Hypothalamus (tissue), 51 donors: ENCODE data around the gene LRRC18.

ENCODE experiments used
- DNase-seq, 51 donors: peaks; one replicate each; lab custom pipeline; 2025; lab: John Stamatoyannopoulos, UW

Gene LRRC18

DNA sequence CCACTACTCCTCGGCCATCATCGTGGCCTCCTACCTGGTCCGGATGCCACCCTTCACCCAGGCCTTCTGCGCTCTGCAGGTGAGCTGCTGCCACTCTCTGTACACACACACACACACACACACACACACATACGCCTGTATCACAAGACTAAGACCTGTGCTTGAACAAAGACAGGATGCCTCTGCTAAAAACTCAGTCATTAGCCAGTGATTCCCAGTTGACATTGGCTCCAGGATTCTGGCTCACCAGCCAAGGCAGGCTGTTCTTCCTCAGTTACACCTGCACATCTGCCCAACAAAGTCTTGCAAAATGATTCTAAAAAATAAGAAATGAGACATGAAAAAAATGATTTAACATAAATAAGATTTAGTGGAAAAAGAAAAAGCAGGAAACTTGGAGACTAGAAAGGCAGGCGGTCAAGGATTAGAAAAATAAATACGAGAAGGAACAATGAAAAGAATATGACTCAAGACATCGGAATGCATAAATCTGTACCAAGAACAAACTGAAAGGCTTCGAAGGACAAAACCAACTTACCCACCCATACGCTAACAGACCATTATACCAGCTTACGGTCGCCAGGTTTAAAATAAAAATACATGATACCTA lies 7.4 kb upstream of the LRRC18 start:
- DNase-seq, result no peak

DNA sequence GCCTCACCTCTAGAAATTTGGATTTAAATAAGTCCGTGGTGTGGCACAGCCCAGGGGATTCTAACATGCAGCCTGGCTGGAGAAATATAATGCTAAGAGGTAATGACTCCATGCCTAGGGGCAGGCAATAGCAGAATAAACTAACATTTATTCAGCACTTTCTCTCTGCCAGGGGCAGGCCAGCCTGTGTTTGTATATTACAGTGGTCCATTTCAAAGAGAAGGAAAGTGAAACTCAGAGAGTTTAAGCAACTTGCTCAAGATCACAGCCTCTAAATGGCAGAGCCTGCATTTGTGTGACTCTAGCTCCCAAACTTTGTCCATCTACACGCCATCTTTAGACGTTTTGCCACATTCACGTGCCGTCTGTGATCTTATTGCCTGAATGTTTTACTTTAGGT lies 6.7 kb upstream of the LRRC18 start:
- DNase-seq, result no peak

DNA sequence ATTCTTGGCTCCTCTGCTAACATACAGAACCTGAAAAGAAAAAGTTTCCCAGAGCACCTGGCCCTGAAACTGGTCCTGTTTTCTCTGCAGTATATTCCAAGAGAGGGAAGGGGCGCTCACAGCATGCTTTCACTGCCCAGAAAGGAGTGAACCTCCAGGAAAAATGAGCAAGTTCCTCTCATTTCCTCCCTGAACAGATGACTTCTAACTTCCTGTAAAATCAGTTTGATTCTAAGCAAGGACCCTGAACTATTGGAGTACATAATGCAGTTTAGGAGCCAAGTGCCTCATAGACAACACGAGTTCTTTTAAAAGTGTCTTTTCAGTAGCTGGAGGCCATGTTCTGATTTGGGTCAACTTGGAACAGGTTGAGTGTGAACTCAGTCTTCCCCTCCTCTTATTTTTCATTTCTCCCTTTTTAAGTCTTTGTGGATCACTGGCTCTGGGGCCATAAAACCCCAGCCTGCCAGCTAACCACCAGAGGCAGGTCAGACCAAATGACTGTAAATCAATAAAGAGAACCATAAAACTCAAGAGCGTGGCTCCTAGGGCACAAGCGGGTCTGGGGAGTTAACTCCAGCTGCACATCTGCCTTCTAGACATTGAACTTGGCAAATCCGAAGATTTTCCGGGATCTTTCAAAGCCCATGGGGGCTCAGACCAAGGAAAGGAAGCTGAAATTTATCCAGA lies 5.9 kb upstream of the LRRC18 start:
- no peak for DNase-seq

DNA sequence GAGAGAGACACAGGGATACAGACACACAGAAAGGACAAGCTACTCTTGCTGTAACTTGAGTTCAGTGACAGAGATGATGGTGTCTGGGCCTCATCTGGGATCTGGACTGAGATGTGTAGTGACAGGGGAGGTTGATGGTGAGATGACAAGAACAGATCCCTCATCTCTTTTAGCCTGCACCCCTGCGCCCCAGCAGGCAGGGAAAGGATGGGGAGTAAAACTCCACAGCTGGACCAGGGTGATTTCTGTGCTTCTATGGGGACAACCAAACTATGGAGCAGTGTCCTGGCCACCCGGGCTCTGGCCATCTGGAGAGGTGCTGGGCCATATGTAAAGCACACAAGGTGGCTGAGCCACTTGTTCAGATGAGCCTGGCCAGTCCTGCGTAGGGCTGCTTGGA lies 4.5 kb upstream of the LRRC18 start:
- no peak for DNase-seq

DNA sequence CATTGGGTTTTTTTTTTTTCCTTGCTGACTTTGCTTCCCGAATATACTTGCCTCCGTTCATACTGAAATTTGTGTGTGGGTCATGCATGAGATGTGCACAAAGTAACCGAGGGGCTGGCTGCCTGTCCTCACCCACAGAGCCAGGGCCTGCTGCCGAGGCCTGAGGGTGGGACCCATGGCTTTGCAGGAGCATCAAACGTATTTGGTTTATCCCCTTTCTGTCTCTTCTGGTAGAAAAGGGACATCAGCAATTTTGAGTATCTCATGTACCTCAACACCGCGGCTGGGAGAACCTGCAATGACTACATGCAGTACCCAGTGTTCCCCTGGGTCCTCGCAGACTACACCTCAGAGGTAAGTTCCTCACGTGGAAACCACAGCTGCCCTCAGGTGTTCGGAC lies 3.5 kb upstream of the LRRC18 start:
- no peak for DNase-seq

DNA sequence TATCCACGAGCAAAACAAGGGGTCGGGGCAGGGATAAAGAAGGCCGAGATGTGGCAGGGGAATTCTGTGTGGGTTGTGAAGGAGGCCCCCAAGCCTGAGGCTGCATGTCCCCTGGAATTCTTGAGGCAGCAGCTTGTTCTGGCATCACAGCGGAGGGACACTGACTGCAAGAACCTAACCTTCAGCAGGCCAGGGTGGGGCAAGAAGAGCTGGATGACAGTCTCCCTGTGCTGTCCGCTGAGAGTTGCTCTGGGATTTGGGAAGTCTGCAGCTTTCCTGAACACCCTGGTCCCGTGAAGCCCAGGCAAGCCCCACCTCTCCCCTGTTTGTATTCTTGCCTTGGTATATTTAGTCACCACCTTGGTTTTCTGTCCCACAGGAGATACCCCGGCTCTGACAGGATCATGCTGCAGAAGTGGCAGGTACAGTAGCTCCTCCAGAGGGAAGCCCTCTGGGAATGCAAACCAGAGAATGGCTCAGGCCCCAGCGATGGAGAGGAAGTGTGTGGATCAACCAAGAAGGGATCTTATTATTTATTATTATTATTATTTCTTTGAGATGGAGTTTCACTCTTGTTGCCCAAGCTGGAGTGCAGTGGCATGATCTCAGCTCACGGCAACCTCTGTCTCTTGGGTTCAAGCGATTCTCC lies 1.9 kb upstream of the LRRC18 start:
- DNase-seq, result no peak

DNA sequence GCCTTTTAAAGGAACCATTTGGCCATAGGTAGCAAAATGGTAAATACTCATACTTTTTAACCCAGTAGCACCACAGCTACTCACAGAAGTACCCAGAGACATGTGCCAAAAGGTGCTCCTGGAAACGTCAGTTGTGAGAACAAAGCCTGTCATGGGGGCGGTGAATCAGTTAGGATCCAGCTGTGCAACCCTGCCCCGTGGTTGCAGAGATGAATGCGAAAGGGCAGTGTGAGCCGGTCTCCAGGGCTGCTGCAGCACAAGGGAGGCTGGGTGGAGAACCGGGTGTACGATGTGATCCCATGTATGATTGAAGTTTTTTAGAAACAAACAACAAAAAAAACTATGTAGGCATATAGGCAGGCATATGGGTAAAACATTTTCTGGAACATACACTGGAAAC lies 1.3 kb upstream of the LRRC18 start:
- DNase-seq, result no peak

DNA sequence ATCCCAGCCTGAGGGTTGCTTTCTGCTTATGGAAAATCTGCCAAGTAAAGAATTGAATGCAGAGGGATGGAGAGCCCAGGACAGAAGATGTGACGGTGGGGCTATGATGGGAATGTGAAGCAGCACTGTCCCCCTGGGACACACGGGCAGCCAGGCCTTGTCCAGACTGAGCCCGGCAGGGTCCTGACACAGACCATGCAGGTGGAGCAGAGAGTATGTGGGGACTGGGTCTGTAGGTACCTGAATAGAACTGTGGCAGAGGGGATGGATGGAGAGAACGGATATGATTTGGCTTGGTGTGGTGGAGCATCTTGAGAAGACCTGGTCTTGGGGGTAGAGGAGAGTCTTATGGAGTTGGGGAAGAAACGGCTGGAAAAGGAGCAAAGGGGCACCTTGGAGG lies 732 bp upstream of the LRRC18 start:
- no peak for DNase-seq

DNA sequence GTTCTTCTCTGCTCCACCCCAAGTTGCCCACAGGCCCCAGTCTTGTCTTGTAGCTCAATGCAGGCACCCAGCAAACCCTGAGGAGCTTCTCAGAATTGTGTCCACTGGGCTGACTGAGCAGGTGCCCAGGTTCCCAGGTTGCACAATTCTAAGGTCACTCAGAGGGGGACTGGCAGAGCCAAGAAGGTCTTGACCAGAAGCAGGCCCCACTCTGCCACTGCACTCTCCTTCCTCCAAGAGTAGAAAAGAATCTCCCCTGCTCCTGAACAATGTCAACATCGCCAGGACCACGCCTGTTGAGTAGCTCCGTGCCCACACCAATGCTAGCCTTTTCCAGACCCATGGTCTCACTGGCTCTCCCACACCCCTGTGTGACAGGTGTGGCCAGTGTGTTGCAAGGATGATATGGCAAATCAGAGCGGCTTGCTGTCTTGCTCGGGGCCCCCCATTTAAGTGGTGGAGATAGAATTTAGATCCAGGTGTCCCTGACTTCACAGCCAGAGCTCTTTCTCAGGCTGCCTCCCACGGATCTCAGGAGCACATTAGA lies 577 bp downstream of the LRRC18 start:
- no peak for DNase-seq

DNA sequence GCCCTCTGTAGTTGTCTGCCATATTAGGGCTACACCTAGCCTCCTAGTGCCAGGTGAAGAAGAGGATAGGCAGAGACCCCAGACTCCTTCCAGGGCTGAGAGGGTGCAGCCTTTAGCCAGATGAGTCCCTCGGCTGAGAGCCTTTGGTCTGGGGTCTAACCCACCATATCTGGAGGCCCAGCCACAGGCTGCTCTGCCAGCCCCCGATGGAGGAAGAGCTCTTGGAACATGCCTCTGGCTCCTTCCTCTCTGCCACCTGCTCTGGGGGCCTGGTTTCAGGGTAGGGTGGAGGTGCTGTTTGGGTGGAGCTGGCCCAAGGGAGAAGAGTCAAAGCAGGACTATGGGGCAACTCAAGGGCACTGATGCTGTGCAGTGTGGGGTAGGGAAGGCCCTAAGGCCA lies 1.4 kb downstream of the LRRC18 start:
- DNase-seq, result no peak

DNA sequence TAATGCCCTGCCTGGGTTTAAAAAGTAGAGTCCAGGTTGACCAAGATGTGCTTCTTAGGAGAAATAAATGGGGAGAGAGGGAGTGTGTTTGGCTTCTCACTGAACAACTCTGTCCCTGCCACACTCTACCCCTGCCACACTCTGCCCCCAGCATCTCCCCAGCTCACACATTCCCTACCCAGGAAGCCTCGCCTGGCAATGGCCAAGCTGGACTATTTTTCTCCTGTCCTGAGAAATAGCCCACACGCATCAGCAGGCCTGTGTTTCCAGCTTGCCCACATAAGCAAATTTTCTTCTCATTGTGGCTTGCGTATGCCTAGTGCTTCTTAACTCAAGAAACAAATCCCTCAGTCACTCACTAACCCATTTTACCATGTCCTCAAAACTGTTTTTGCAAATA lies 1.8 kb downstream of the LRRC18 start:
- no peak for DNase-seq

DNA sequence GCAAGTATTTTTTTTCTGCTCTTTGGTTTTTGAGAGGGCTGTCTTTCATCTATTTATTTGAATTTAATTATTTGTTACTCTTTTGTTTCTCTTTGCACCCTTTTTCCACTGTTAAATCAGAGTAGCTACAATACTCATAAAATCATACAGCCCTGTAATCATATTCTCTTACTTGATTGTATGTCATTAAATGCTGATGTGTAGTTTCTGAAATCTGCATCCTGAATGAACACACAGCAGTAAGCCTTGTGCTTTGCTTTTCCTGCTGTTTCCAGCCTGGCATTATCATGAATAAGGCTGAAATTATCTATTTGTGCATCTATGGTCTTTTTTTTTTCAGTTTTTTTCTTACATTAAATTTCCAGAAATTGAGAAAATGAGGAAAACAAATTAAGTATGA lies 4.1 kb downstream of the LRRC18 start:
- DNase-seq, result no peak

DNA sequence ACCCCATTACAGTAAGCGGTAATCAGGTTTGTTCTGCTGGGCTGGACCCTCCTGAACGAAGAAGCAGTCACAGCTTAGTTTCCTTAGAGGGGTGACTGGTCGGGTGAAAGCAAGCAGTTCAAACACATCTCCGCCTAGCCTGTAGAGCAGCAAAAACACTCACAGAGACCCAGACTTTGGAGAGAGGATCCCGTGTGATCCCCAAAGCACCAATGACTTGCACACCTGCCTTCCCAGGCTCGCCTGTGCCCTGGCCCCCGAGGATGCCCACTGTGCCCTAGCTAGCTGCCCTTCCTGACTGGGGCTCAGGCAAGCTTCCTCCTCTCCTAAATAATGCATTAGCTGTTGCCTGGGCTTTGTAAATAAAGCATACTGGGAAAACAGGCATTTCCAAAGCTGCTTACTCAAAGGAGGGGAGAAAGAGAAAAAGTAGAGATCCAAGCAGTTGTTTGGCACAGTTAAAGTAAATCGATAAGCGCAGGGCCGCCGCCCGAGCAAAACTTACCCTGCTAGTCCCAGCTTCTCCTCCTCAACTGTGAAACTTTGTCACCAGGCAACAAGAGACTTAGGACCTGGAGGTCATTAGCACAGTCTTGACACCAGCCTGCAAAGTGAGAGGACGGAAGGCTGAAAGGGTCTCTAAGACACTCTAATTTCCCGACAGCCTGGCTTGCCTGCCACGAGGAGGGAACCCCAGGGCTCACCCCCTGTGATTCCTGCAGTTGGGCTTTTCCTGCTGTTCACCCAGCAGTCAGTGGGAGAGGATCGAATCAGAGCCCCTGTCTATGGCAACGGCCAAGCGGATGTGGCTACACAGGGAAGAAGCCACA lies 4.8 kb downstream of the LRRC18 start:
- no peak for DNase-seq

DNA sequence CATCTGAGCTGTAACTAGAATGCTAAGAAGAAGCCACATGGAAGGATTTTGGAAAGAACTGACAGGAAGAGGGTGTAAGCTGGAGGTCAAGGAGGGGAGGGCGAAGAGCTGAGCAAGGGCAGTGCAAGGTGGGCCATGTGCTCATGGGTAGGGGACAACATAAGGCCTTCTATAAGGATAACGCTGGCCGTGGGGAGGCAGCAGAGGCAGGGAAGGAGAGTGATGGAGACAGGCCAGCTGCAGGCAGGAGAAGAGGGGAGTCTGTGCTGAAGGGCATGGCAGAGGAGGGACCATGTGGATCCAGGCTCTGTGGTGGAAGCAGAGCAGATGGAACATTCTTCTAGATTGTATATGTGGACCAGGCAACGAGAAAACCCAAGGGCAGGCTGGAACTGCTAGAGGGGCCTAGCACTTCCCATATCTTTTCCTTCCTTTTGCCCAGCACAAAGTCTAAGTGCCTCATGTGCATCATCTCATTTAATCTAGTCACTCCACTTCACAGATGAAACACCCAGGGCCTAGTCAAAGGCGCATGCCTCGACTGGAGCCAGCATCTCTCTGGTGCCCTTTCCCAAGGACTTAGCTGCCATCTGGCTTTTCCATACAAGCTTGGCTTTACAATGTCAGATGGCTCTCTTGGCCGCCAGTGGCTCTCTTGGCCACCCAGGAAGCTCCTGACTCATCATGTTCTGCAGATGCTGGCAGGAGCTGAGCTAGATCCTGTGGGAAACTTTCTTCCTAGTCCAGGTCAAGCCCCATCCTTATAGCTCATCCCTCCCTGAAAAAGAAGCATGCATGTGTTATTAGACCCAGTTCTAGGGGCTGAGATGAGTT lies 6.6 kb downstream of the LRRC18 start:
- no peak for DNase-seq

DNA sequence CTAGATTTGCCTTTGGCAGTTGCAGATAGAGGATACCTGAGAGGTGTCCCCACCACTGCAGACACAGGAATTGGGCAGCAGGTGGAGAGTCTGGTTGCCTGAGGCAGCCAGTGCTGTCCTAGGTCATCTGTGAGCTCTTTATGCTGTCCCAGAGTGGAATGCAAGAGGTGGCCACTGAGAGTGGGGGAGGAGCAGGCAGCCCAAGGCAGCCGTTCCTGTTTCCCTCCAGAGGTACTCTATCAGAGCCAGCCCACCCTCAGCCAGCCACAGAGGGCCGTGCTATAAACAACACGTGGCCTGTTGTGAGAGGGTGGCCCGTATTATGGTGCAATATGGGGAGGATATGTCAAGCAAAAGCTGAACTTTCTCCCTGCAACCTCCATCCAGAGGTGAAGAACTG lies 8.5 kb downstream of the LRRC18 start:
- DNase-seq, result no peak

DNA sequence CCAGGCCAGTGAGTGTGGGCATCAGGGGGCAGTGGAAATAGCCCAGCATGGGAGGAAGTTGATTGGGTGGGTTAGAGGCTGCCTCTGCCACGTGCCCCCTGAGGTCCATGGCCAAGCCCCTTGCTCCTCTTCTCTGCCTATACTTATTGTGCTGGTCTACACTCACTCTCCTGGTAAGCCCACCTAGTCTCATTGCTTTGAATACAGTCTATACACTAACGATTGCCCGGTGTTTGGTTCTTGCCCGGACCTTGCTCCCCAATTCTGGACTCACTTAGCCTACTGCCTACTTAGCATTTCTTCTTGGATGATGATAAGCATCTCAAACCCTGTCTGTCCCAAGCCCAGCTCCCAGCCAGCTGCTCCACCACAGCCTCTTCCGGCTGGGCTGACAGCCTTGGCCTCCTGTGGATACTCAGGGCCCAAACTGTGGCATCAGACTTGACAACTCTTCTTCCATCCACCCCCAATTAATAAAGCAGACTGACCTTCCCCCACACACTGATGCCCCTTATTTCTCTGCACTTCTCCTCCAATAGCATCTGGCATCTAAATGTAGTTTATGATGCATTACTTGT lies 10.1 kb downstream of the LRRC18 start:
- DNase-seq, result no peak

DNA sequence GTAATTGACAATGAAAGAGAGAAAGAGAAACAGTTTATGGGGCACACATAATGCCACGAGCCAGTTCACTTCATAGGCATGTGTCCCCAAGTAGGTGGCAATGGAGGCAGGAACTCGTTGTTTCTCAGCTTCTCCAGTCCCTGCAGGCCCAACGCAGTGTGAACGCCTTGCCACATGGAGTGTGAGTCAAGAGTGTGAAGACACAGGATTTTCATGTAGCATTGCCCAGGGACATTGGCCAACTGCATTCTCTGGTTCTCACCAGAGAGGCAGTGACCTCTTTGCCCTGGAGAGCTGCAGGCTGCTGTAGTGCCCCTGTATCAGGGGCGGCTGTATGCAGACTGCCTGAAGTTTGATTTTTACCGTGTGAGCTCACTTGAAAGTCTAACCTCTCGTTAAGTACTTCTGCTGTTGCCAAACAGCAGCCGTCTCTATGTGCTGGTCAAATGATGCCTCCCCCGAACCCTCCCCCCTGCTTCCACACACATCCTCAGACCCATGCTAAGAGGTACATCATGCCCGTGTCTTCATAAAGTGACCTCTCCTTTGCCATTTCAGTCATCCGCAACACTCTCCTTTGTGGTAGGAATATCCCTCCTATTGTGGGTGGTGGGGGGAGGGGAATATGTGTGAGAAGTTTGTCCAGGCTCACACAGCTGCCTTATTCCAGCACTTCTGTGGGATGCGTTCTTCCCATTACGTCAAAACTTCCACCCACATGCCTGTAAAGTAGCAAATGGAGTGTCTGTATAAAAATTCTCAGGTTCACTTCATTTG lies 12.7 kb downstream of the LRRC18 start:
- no peak for DNase-seq

DNA sequence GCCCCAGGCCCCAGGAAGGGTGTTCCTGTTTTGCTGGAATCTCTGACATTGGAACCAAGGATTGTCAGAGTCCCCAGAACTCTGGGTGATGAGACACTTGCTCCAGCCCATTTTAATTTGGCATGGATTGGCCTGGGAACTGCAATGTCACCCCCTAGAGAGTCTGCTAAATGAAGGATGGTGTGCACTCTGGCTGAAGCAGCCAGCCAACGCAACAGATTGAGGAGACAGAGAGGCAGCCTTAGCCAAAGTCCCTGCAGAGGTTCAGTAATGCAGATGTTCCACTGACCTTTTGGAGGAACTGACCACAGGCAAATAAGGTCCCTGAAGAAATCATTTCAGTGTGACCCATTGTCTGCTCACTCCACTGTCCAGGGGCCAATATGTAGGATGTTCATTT lies 13.4 kb downstream of the LRRC18 start:
- DNase-seq, result no peak

DNA sequence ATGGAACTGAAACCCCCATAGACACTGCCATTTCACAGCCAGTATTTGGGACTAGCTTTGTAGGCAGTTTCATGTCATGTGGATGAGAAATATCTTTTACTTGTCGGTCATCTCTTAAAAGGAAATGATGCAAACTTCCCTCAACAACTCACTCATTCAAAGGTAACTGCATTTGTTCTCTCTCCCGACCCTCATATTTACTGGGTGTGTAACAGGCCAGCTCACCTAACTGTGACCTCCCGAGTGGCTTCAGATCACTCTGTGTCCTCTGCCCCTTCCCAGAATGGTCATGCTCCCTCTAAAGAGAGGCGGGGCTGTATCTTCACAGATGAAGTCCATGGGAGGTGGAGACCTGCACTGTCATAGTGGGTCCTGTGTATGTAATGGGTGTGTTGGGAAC lies 14.7 kb downstream of the LRRC18 start:
- no peak for DNase-seq
